Measurements from ENCODE around the gene APBB2.
"Not testable (repeated sequence)": the region's sequence is repeated elsewhere in the genome, so short reads cannot be mapped to it uniquely, and the experiment has no call there.

Gene APBB2

GRCh38 chr4:41155194-41155830 lies 59.0 kb downstream of the APBB2 start:
- no peak for DNase-seq

- no peak for DNase-seq
Measured at GRCh38 chr4:41154814-41155177, 59.5 kb downstream of the APBB2 start.

- no peak for DNase-seq
Measured at GRCh38 chr4:41154010-41154813, 60.1 kb downstream of the APBB2 start.

GRCh38 chr4:41150401-41150800 lies 63.9 kb downstream of the APBB2 start:
- DNase-seq: no peak

- not testable (repeated sequence) for DNase-seq
Measured at GRCh38 chr4:41149568-41149967, 64.8 kb downstream of the APBB2 start.

- no peak for DNase-seq
Measured at GRCh38 chr4:41148931-41149330, 65.4 kb downstream of the APBB2 start.

- DNase-seq: no peak
Measured at GRCh38 chr4:41148292-41148691, 66.0 kb downstream of the APBB2 start.

- DNase-seq: not testable (repeated sequence)
Measured at GRCh38 chr4:41147570-41147969, 66.8 kb downstream of the APBB2 start.

GRCh38 chr4:41146716-41147506 lies 67.4 kb downstream of the APBB2 start:
- DNase-seq: no peak

GRCh38 chr4:41146196-41146595 lies 68.1 kb downstream of the APBB2 start:
- no peak for DNase-seq

GRCh38 chr4:41145571-41146078 lies 68.7 kb downstream of the APBB2 start:
- DNase-seq: no peak

- no peak for DNase-seq
Measured at GRCh38 chr4:41144812-41145211, 69.5 kb downstream of the APBB2 start.

GRCh38 chr4:41144040-41144379 lies 70.3 kb downstream of the APBB2 start:
- no peak for DNase-seq

- no peak for DNase-seq
Measured at GRCh38 chr4:41143311-41144039, 70.9 kb downstream of the APBB2 start.

GRCh38 chr4:41142376-41143310 lies 71.7 kb downstream of the APBB2 start:
- no peak for DNase-seq

GRCh38 chr4:41141900-41142299 lies 72.4 kb downstream of the APBB2 start:
- no peak for DNase-seq

GRCh38 chr4:41140410-41140809 lies 73.9 kb downstream of the APBB2 start:
- DNase-seq: no peak

GRCh38 chr4:41137879-41138278 lies 76.5 kb downstream of the APBB2 start:
- no peak for DNase-seq

GRCh38 chr4:41136456-41136855 lies 77.9 kb downstream of the APBB2 start:
- DNase-seq: no peak

GRCh38 chr4:41135801-41136200 lies 78.5 kb downstream of the APBB2 start:
- DNase-seq: no peak

- no peak for DNase-seq
Measured at GRCh38 chr4:41134581-41134980, 79.8 kb downstream of the APBB2 start.
